Measurements from ENCODE around the gene ARAP3. TPM values are rescaled to one million over a fixed set of nuclear protein-coding genes. Genes with fewer than 3 reads are reported as not detected.

The ARAP3 gene
- total and polyA plus RNA-seq, 2 donors (not counting 1 experiment from before 2014, with no cell fraction given) = 0.34 to 3.7 TPM

DNA sequence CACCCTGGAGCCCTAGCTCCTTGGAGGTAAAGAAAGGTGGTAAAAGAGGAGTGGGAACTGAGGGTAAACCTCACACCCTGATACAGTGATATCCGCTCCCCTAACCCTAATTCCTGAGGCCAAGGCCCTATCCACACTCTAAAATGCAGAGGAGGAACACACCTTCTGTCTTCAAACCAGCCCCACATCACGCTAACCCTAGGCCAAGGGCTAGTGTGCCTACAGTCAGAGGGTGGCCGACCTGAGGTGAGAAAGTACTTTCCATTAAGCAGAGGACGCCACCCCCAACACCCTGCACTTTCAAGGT is 46.0 kb downstream of the ARAP3 start:
- Histone ChIP-seq H3K4me2 (replicated peaks; ENCODE audit: low read depth, low read length, poor library complexity, severe bottlenecking) (peak overlapping the region; percentile 93), H4K20me1 (ENCODE audit: control insufficient read depth, insufficient read depth, low read length, poor library complexity, severe bottlenecking) (peaks cover 23% of the 10 kb centered on the region), H3K9me3 (ENCODE audit: control extremely low read depth in 1 of 3, control insufficient read depth in 2 of 3, insufficient read depth in 1 of 3, low read length in 2 of 3) (no peaks in the 10 kb centered on the region), H3K79me2 (ENCODE audit: control insufficient read depth, insufficient read depth, low read length) (peaks cover 52% of the 10 kb centered on the region), H3K27me3 (replicated peaks in 1 of 4; ENCODE audit: control extremely low read depth in 1 of 4, control insufficient read depth in 3 of 4, insufficient read depth in 4 of 4, low read length in 3 of 4) (no peaks in the 10 kb centered on the region), H3K4me3 (ENCODE audit: control extremely low read depth in 1 of 5, extremely low read depth in 1 of 5, insufficient read depth in 1 of 5, low read depth in 2 of 5, low read length in 4 of 5) (peak overlapping the region; percentile 70 to 99 (median 82)), H3K9ac (ENCODE audit: low read length) (peak overlapping the region; percentile 97), H3K36me3 (replicated peaks in 1 of 2; ENCODE audit: control extremely low read depth in 1 of 2, control insufficient read depth in 1 of 2, extremely low read depth in 1 of 2, insufficient read depth in 2 of 2, low read length in 1 of 2) (peaks cover 1 to 18% of the 10 kb centered on the region in 2 experiments), H3K27ac (ENCODE audit: low read length in 2 of 2) (peak overlapping the region in 1 of 2 donors; percentile 77), H3K4me1 (ENCODE audit: control insufficient read depth in 2 of 2, insufficient read depth in 2 of 2, low read length in 2 of 2) (peaks cover 30 to 36% of the 10 kb centered on the region in 2 donors), H2AFZ (ENCODE audit: insufficient read depth, low read depth, low read length, poor library complexity, severe bottlenecking) (peak overlapping the region; percentile 97)
- ATAC-seq (ENCODE audit: low read depth) = no peak
- Mint-ChIP-seq H3K27ac (peak overlapping the region; percentile 85), H3K9me3 (ENCODE audit: insufficient read depth) (no peaks in the 10 kb centered on the region), H3K4me1 (peaks cover 39% of the 10 kb centered on the region), H3K4me3 (peak overlapping the region; percentile 94), H3K27me3 (no peaks in the 10 kb centered on the region)
- intact Hi-C loops (cut with micrococcal nuclease) = loop anchor here (1.0 to 2.0 kb wide), 5 partner anchors 15 to 325 kb away; partner anchors contain the start of genes DELE1 and FCHSD1
- ChIA-PET POLR2A (interaction anchor here (0.8 to 3.6 kb wide), 5 partner anchors 15 to 239 kb away, joined by 3 to 22 read pairs (median 3); partner anchors contain the start of genes DIAPH1 and FCHSD1), CTCF (interaction anchor here (0.8 to 10.3 kb wide), 15 partner anchors 11 to 333 kb away, joined by 3 to 124 read pairs (median 9); partner anchors contain the start of genes DIAPH1, FCHSD1 and RNF14)
- no peak for TF ChIP-seq EZH2 (IDR thresholded peaks at IDR 0.05; ENCODE audit: borderline replicate concordance, insufficient read depth, low read depth, low read length, poor library complexity, severe bottlenecking)
- TF ChIP-seq, protein P1, sequence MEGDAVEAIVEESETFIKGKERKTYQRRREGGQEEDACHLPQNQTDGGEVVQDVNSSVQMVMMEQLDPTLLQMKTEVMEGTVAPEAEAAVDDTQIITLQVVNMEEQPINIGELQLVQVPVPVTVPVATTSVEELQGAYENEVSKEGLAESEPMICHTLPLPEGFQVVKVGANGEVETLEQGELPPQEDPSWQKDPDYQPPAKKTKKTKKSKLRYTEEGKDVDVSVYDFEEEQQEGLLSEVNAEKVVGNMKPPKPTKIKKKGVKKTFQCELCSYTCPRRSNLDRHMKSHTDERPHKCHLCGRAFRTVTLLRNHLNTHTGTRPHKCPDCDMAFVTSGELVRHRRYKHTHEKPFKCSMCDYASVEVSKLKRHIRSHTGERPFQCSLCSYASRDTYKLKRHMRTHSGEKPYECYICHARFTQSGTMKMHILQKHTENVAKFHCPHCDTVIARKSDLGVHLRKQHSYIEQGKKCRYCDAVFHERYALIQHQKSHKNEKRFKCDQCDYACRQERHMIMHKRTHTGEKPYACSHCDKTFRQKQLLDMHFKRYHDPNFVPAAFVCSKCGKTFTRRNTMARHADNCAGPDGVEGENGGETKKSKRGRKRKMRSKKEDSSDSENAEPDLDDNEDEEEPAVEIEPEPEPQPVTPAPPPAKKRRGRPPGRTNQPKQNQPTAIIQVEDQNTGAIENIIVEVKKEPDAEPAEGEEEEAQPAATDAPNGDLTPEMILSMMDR (IDR thresholded peaks at IDR 0.05) = no peak
- no peak for DNase-seq
- WGBS (ENCODE audit: insufficient coverage) = 0% methylated on average over 3 of the region's 4 CpGs

DNA sequence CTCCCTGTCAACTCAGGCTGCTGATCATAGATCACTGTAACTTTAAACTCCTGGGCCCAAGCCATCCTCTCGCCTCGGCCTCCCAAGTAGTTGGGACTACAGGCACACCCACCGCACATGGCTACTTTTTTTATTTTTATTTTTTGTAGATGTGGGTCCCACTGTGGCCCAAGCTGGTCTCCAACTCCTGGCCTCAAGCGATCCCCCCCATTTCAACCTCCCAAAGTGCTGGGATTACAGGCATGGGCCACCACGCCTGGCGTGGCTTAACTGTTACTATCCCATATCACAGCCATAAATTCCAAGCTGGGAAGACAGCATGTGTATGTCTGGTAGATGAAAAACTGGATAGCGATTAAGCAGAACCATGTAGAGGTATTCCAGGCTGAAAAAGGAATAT is 46.4 kb downstream of the ARAP3 start:
- Mint-ChIP-seq H3K4me1 (peaks cover 39% of the 10 kb centered on the region), H3K27ac (peak overlapping the region; percentile 85), H3K9me3 (ENCODE audit: insufficient read depth) (no peaks in the 10 kb centered on the region), H3K4me3 (peak overlapping the region; percentile 94), H3K27me3 (no peaks in the 10 kb centered on the region)
- TF ChIP-seq, protein P1 (IDR thresholded peaks at IDR 0.05) = no peak
- TF ChIP-seq EZH2 (IDR thresholded peaks at IDR 0.05; ENCODE audit: borderline replicate concordance, insufficient read depth, low read depth, low read length, poor library complexity, severe bottlenecking) = no peak
- CTCF ChIA-PET = interaction anchor here (0.8 to 10.3 kb wide), 14 partner anchors 11 to 71 kb away, joined by 3 to 124 read pairs (median 8); partner anchors contain the start of genes DIAPH1 and FCHSD1
- Histone ChIP-seq H3K9me3 (ENCODE audit: control extremely low read depth in 1 of 3, control insufficient read depth in 2 of 3, insufficient read depth in 1 of 3, low read length in 2 of 3) (no peaks in the 10 kb centered on the region), H2AFZ (ENCODE audit: insufficient read depth, low read depth, low read length, poor library complexity, severe bottlenecking) (no peak overlapping the region), H3K27ac (ENCODE audit: low read length in 2 of 2) (peak overlapping the region in 1 of 2 donors; percentile 13), H3K4me2 (replicated peaks; ENCODE audit: low read depth, low read length, poor library complexity, severe bottlenecking) (peak overlapping the region; percentile 93), H3K4me3 (ENCODE audit: control extremely low read depth in 1 of 5, extremely low read depth in 1 of 5, insufficient read depth in 1 of 5, low read depth in 2 of 5, low read length in 4 of 5) (peak overlapping the region in 4 of 5 experiments; percentile 70 to 99 (median 90)), H4K20me1 (ENCODE audit: control insufficient read depth, insufficient read depth, low read length, poor library complexity, severe bottlenecking) (peaks cover 23% of the 10 kb centered on the region), H3K4me1 (ENCODE audit: control insufficient read depth in 2 of 2, insufficient read depth in 2 of 2, low read length in 2 of 2) (peaks cover 30 to 36% of the 10 kb centered on the region in 2 donors), H3K27me3 (replicated peaks in 1 of 4; ENCODE audit: control extremely low read depth in 1 of 4, control insufficient read depth in 3 of 4, insufficient read depth in 4 of 4, low read length in 3 of 4) (no peaks in the 10 kb centered on the region), H3K79me2 (ENCODE audit: control insufficient read depth, insufficient read depth, low read length) (peaks cover 56% of the 10 kb centered on the region), H3K36me3 (replicated peaks in 1 of 2; ENCODE audit: control extremely low read depth in 1 of 2, control insufficient read depth in 1 of 2, extremely low read depth in 1 of 2, insufficient read depth in 2 of 2, low read length in 1 of 2) (peaks cover 1 to 16% of the 10 kb centered on the region in 2 experiments), H3K9ac (ENCODE audit: low read length) (peak overlapping the region; percentile 97)
- DNase-seq = no peak
- POLR2A ChIA-PET = interaction anchor here (3.6 kb wide), 1 partner anchor 15 kb away, joined by 22 read pairs; the partner anchor contains the start of gene FCHSD1
- intact Hi-C loops (cut with micrococcal nuclease) = loop anchor here (1.0 to 2.0 kb wide), 5 partner anchors 16 to 325 kb away; partner anchors contain the start of genes DELE1 and FCHSD1
- no CpG with 5 or more reads among the region's 7 CpGs for WGBS (ENCODE audit: insufficient coverage)
- ATAC-seq (ENCODE audit: low read depth) = no peak

Measured in B cell (primary cell).